HG02623 (cell line): Measurements from ENCODE around the gene TXNDC17.
A peak's percentile ranks its signal among the peaks of the same experiment; 100 is the strongest.
"Not testable (repeated sequence)": the region's sequence is repeated elsewhere in the genome, so short reads cannot be mapped to it uniquely, and the experiment has no call there.

Source experiments
- ATAC-seq: cut with Tn5 transposase; IDR thresholded peaks from one replicate; pipeline ENCODE4 v1.9.1; 2021; ENCODE audit warnings: moderate library complexity; ENCODE audit not compliant: unreplicated experiment

TXNDC17 gene

GRCh38 chr17:6660101-6660500 lies 19.2 kb downstream of the TXNDC17 start:
- ATAC-seq = no peak

- ATAC-seq = peak; percentile 81
These were observed 20.1 kb downstream of the TXNDC17 start for GRCh38 chr17:6660805-6661463.

- no peak for ATAC-seq
These were observed 20.6 kb downstream of the TXNDC17 start for GRCh38 chr17:6661464-6661848.

- not testable (repeated sequence) for ATAC-seq
These were observed 22.3 kb downstream of the TXNDC17 start for GRCh38 chr17:6663200-6663599.

- ATAC-seq = no peak
These were observed 25.2 kb downstream of the TXNDC17 start for GRCh38 chr17:6666077-6666521.

- ATAC-seq = no peak
These were observed 25.7 kb downstream of the TXNDC17 start for GRCh38 chr17:6666557-6666956.

- ATAC-seq = no peak
These were observed 26.7 kb downstream of the TXNDC17 start for GRCh38 chr17:6667516-6667915.

GRCh38 chr17:6668219-6668618 lies 27.4 kb downstream of the TXNDC17 start:
- no peak for ATAC-seq

GRCh38 chr17:6668727-6669425 lies 28.0 kb downstream of the TXNDC17 start:
- no peak for ATAC-seq

GRCh38 chr17:6669479-6670212 lies 28.8 kb downstream of the TXNDC17 start:
- no peak for ATAC-seq

- no peak for ATAC-seq
These were observed 29.7 kb downstream of the TXNDC17 start for GRCh38 chr17:6670571-6670970.

GRCh38 chr17:6670999-6671398 lies 30.1 kb downstream of the TXNDC17 start:
- no peak for ATAC-seq

GRCh38 chr17:6671431-6671830 lies 30.6 kb downstream of the TXNDC17 start:
- ATAC-seq = no peak

- ATAC-seq = no peak
These were observed 33.7 kb downstream of the TXNDC17 start for GRCh38 chr17:6674586-6674985.

GRCh38 chr17:6675201-6675825 lies 34.5 kb downstream of the TXNDC17 start:
- no peak for ATAC-seq

GRCh38 chr17:6676802-6677157 lies 35.9 kb downstream of the TXNDC17 start:
- ATAC-seq = no peak

GRCh38 chr17:6677158-6677831 lies 36.4 kb downstream of the TXNDC17 start:
- ATAC-seq = no peak

- no peak for ATAC-seq
These were observed 37.1 kb downstream of the TXNDC17 start for GRCh38 chr17:6677946-6678345.

- no peak for ATAC-seq
These were observed 38.4 kb downstream of the TXNDC17 start for GRCh38 chr17:6679241-6679640.

GRCh38 chr17:6681176-6681575 lies 40.3 kb downstream of the TXNDC17 start:
- ATAC-seq = no peak

- no peak for ATAC-seq
These were observed 40.8 kb downstream of the TXNDC17 start for GRCh38 chr17:6681671-6682070.
